ENCODE measurements around the gene EEF1AKMT3. TPM values are rescaled to one million over a fixed set of nuclear protein-coding genes. Genes with fewer than 3 reads are reported as not detected.

EEF1AKMT3 gene
- total and polyA plus RNA-seq, 9 of the 15 experiments (the other 6 are each of a cell fraction or from before 2014, with no cell fraction given): 4.1 to 17.2 (median 7.9) TPM

GRCh38 chr12:57782608-57783465, 10.4 kb downstream of the EEF1AKMT3 start, which contains the start of gene TSFM (continued):
- TF ChIP-seq PBX2 (CRISPR knock-in tag; IDR thresholded peaks at IDR 0.05; ENCODE audit: low read depth): no peak
- TF ChIP-seq PBX2 (tag; conservative IDR thresholded peaks at IDR 0.05; ENCODE audit: low read depth): no peak
- no peak for TF ChIP-seq ZNF274 (IDR thresholded peaks at IDR 0.05; ENCODE audit: borderline replicate concordance, low read depth, low read length)
- no peak for TF ChIP-seq MTF1 (CRISPR knock-in tag; IDR thresholded peaks at IDR 0.05; ENCODE audit: borderline replicate concordance)
- peak; percentile 42 to 61 for TF ChIP-seq E2F6 (IDR thresholded peaks at IDR 0.05; ENCODE audit: borderline replicate concordance in 1 of 2, extremely low read depth in 1 of 2, insufficient read depth in 1 of 2, insufficient read length in 1 of 2, low read depth in 1 of 2, low read length in 1 of 2, poor library complexity in 1 of 2, severe bottlenecking in 1 of 2)
- TF ChIP-seq NFATC3 (IDR thresholded peaks at IDR 0.05): no peak
- peak; percentile 80 for TF ChIP-seq TAF7 (tag; IDR thresholded peaks at IDR 0.05)
- peak; percentile 99 for TF ChIP-seq ZNF407 (IDR thresholded peaks at IDR 0.05; ENCODE audit: low read depth)
- TF ChIP-seq MYNN (IDR thresholded peaks at IDR 0.05): no peak; the same call in 1 of the 2 replicates
- TF ChIP-seq MYNN (CRISPR knock-in tag; IDR thresholded peaks at IDR 0.05): no peak
- TF ChIP-seq ZNF253 (CRISPR knock-in tag; conservative IDR thresholded peaks at IDR 0.05): no peak
- TF ChIP-seq HOXB6 (CRISPR knock-in tag; IDR thresholded peaks at IDR 0.05; ENCODE audit: borderline replicate concordance): no peak
- TF ChIP-seq SPI1 (IDR thresholded peaks at IDR 0.05; ENCODE audit: borderline replicate concordance, low read depth, low read length): no peak
- no peak for TF ChIP-seq ZNF778 (CRISPR knock-in tag; IDR thresholded peaks at IDR 0.05)
- TF ChIP-seq EGR1 (conservative IDR thresholded peaks at IDR 0.05): no peak
- TF ChIP-seq ZFP36 (IDR thresholded peaks at IDR 0.05; ENCODE audit: low read depth, low read length, partially characterized antibody): peak; percentile 29

Measured in K562 (cell line).